Measurements from ENCODE around the gene FNDC4.

FNDC4 gene

DNA sequence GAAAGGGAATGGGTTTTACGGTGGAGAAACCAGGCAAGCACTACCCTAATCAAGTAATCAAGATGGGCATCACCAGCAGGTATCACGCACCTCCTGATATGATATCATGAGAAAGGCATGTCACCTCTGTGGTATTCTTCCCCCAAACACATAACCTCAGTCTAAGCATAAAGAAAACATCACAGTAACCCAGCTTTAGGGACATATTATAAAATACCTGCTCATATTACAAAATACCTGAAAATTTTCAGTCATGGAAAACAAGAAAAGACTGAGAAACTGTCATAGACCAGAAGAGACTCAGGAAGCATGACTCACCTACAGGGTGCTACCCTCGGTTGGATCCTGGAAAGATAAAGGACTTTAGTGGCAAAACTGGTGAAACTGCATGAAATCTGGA is 32.2 kb upstream of the FNDC4 start:
- H3K36me3 ChIP-seq (ENCODE audit: control insufficient read depth in 2 of 2, insufficient read depth in 1 of 2, low read length in 2 of 2) = no peaks in the 10 kb centered on the region
- TF ChIP-seq ZIC2 (tag by site-specific recombination; IDR thresholded peaks at IDR 0.05) (no peak), GLI4 (tag by site-specific recombination; IDR thresholded peaks at IDR 0.05) (no peak), ZNF391 (tag by site-specific recombination; IDR thresholded peaks at IDR 0.05; ENCODE audit: borderline replicate concordance, low read depth) (no peak), BCL11A (tag by site-specific recombination; IDR thresholded peaks at IDR 0.05; ENCODE audit: low read depth) (no peak), ZFP37 (tag by site-specific recombination; IDR thresholded peaks at IDR 0.05) (no peak), GLIS2 (tag by site-specific recombination; IDR thresholded peaks at IDR 0.05) (no peak)
- POLR2A ChIA-PET = interaction anchor here (0.6 to 1.2 kb wide), 3 partner anchors 8 to 146 kb away, joined by 3 to 5 read pairs (median 3); no protein-coding TSS in a partner anchor
- no peak overlapping the region for H3K4me3 ChIP-seq (ENCODE audit: low read depth, low read length)
- H3K27ac ChIP-seq (ENCODE audit: extremely low read depth, low read depth, low read length) = no peak overlapping the region
- H3K4me1 ChIP-seq (ENCODE audit: control insufficient read depth, insufficient read depth, low read length) = no peaks in the 10 kb centered on the region
- no peaks in the 10 kb centered on the region for H3K9me3 ChIP-seq (ENCODE audit: control insufficient read depth, insufficient read depth, low read depth, low read length)
- CTCF ChIA-PET = interaction anchor here (0.6 kb wide), 1 partner anchor 157 kb away, joined by 4 read pairs; no protein-coding TSS in a partner anchor

DNA sequence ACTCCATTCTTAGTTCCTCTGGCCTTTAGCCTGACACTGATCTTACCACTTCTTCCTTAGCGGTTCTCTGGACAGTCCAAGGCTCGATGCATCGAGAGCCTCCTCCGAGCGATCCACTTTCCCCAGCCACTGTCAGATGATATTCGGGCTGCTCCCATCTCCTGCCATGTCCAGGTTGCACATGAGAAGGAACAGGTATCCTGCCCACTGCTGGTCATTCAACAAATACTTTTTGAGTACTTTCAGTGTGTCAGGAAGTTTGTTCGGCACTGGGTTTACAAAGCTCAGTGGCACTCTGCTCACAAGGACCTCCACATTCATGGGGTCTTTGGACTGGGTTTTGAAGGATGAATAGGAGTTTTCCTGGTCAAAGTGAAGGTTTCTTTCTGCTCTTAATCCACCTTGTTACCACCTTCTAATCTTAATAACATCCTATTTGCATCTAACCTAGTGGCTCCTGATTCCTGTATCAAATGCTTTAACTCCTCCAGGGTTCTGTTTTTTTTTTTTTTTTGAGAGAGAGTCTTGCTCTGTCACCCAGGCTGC is 27.5 kb upstream of the FNDC4 start:
- TF ChIP-seq ZNF48 (tag by site-specific recombination; IDR thresholded peaks at IDR 0.05) = no peak
- TF ChIP-seq ZBTB17 (tag by site-specific recombination; IDR thresholded peaks at IDR 0.05) = 0 out of 2 replicates have a peak, but pooled peaks have one; percentile 15
- peak; percentile 84 for TF ChIP-seq ZFP3 (tag by site-specific recombination; IDR thresholded peaks at IDR 0.05; ENCODE audit: low read depth)
- CTCF ChIA-PET = interaction anchor here (0.5 to 1.4 kb wide), 4 partner anchors 15 to 118 kb away, joined by 3 to 4 read pairs (median 3); no protein-coding TSS in a partner anchor
- POLR2A ChIA-PET = no interaction called here

DNA sequence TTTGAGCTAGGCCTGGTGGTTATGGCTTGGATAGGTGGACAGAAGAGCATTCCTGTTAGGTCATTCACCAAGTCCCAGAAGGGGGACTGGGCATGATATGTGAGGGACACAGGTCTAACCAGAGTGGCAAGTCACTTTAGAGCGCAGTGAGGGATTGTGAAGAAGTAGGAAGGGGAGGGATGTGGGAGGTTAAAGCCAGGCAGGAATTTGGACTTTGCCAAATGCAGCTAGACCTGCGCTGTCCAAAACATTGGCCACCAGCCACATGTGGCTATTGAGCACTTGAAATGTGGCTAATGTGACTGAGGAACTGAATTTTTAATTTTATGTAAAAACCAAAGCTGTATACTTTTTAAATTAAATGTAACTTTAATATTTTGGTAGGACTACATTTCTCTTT is 25.3 kb upstream of the FNDC4 start:
- POLR2A ChIA-PET = no interaction called here

More for the DNA sequence above, 27.5 kb upstream of the FNDC4 start:
- Histone ChIP-seq H3K36me3 (ENCODE audit: control insufficient read depth in 2 of 2, insufficient read depth in 1 of 2, low read length in 2 of 2) (no peaks in the 10 kb centered on the region), H3K4me1 (ENCODE audit: control insufficient read depth, insufficient read depth, low read length) (no peaks in the 10 kb centered on the region), H3K9me3 (ENCODE audit: control insufficient read depth, insufficient read depth, low read depth, low read length) (no peaks in the 10 kb centered on the region), H3K27ac (ENCODE audit: extremely low read depth, low read depth, low read length) (no peak overlapping the region), H3K4me3 (ENCODE audit: low read depth, low read length) (no peak overlapping the region)

More for the DNA sequence above, 25.3 kb upstream of the FNDC4 start:
- TF ChIP-seq SALL2 (tag by site-specific recombination; IDR thresholded peaks at IDR 0.05; ENCODE audit: borderline replicate concordance) (no peak), ZNF560 (tag by site-specific recombination; IDR thresholded peaks at IDR 0.05; ENCODE audit: borderline replicate concordance) (no peak), ZNF416 (tag by site-specific recombination; IDR thresholded peaks at IDR 0.05) (no peak), ZBTB21 (tag by site-specific recombination; IDR thresholded peaks at IDR 0.05) (no peak), KLF7 (tag by site-specific recombination; IDR thresholded peaks at IDR 0.05; ENCODE audit: borderline replicate concordance) (no peak), ZNF624 (tag by site-specific recombination; IDR thresholded peaks at IDR 0.05) (no peak), IKZF3 (tag by site-specific recombination; IDR thresholded peaks at IDR 0.05) (no peak), ZSCAN16 (tag by site-specific recombination; IDR thresholded peaks at IDR 0.05) (no peak), ZNF830 (tag by site-specific recombination; IDR thresholded peaks at IDR 0.05; ENCODE audit: low read depth) (no peak), ZNF544 (tag by site-specific recombination; IDR thresholded peaks at IDR 0.05) (no peak), ZNF664 (tag by site-specific recombination; IDR thresholded peaks at IDR 0.05) (no peak), ZNF223 (tag by site-specific recombination; IDR thresholded peaks at IDR 0.05) (no peak), ZNF121 (tag by site-specific recombination; IDR thresholded peaks at IDR 0.05) (no peak), ZNF114 (tag by site-specific recombination; IDR thresholded peaks at IDR 0.05) (no peak), ZNF248 (tag by site-specific recombination; IDR thresholded peaks at IDR 0.05) (no peak), ZNF174 (tag by site-specific recombination; IDR thresholded peaks at IDR 0.05) (no peak)
- TF ChIP-seq, protein P1, sequence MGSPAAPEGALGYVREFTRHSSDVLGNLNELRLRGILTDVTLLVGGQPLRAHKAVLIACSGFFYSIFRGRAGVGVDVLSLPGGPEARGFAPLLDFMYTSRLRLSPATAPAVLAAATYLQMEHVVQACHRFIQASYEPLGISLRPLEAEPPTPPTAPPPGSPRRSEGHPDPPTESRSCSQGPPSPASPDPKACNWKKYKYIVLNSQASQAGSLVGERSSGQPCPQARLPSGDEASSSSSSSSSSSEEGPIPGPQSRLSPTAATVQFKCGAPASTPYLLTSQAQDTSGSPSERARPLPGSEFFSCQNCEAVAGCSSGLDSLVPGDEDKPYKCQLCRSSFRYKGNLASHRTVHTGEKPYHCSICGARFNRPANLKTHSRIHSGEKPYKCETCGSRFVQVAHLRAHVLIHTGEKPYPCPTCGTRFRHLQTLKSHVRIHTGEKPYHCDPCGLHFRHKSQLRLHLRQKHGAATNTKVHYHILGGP (tag by site-specific recombination; IDR thresholded peaks at IDR 0.05) = no peak
- TF ChIP-seq, protein P2, sequence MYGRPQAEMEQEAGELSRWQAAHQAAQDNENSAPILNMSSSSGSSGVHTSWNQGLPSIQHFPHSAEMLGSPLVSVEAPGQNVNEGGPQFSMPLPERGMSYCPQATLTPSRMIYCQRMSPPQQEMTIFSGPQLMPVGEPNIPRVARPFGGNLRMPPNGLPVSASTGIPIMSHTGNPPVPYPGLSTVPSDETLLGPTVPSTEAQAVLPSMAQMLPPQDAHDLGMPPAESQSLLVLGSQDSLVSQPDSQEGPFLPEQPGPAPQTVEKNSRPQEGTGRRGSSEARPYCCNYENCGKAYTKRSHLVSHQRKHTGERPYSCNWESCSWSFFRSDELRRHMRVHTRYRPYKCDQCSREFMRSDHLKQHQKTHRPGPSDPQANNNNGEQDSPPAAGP (tag by site-specific recombination; IDR thresholded peaks at IDR 0.05) = no peak
- TF ChIP-seq, protein P3, sequence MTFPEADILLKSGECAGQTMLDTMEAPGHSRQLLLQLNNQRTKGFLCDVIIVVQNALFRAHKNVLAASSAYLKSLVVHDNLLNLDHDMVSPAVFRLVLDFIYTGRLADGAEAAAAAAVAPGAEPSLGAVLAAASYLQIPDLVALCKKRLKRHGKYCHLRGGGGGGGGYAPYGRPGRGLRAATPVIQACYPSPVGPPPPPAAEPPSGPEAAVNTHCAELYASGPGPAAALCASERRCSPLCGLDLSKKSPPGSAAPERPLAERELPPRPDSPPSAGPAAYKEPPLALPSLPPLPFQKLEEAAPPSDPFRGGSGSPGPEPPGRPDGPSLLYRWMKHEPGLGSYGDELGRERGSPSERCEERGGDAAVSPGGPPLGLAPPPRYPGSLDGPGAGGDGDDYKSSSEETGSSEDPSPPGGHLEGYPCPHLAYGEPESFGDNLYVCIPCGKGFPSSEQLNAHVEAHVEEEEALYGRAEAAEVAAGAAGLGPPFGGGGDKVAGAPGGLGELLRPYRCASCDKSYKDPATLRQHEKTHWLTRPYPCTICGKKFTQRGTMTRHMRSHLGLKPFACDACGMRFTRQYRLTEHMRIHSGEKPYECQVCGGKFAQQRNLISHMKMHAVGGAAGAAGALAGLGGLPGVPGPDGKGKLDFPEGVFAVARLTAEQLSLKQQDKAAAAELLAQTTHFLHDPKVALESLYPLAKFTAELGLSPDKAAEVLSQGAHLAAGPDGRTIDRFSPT (tag by site-specific recombination; IDR thresholded peaks at IDR 0.05) = no peak
- no peak overlapping the region for H3K4me3 ChIP-seq (ENCODE audit: low read depth, low read length)
- CTCF ChIA-PET = no interaction called here
- no peaks in the 10 kb centered on the region for H3K36me3 ChIP-seq (ENCODE audit: control insufficient read depth in 2 of 2, insufficient read depth in 1 of 2, low read length in 2 of 2)
- no peaks in the 10 kb centered on the region for H3K4me1 ChIP-seq (ENCODE audit: control insufficient read depth, insufficient read depth, low read length)
- H3K9me3 ChIP-seq (ENCODE audit: control insufficient read depth, insufficient read depth, low read depth, low read length) = no peaks in the 10 kb centered on the region
- no peak overlapping the region for H3K27ac ChIP-seq (ENCODE audit: extremely low read depth, low read depth, low read length)

Measured in HEK293 (cell line).